Esophagus (tissue), 2 donors: Measurements from ENCODE around the gene SNX8. TPM values are rescaled to one million over a fixed set of nuclear protein-coding genes. Genes with fewer than 3 reads are reported as not detected.
A peak's percentile ranks its signal among the peaks of the same experiment; 100 is the strongest.

Experiments
- H3K27ac ChIP-seq, 2 donors: one replicate each; pipeline ENCODE4 v1.5.1; 2013; ENCODE audit warnings: low read depth in 2 of 2, mild to moderate bottlenecking in 2 of 2, inconsistent platforms in 1 of 2, low read length in 1 of 2, moderate library complexity in 1 of 2
- H3K27me3 ChIP-seq, 2 donors: one replicate each; pipeline ENCODE4 v1.6.1; 2013; ENCODE audit warnings: low read length in 2 of 2, control low read depth in 1 of 2, mild to moderate bottlenecking in 1 of 2; ENCODE audit not compliant: insufficient read depth in 2 of 2, control insufficient read depth in 1 of 2
- H3K36me3 ChIP-seq, 2 donors: one replicate each; pipeline ENCODE4 v1.6.1; 2013; ENCODE audit warnings: low read length in 1 of 2; ENCODE audit not compliant: control insufficient read depth in 2 of 2, insufficient read depth in 2 of 2
- H3K4me1 ChIP-seq, 2 donors: one replicate each; pipeline ENCODE4 v1.6.1; 2013; ENCODE audit warnings: low read length in 1 of 2; ENCODE audit not compliant: control insufficient read depth in 2 of 2, insufficient read depth in 2 of 2
- H3K4me3 ChIP-seq, 2 donors: one replicate each; pipeline ENCODE4 v1.5.1; 2013; ENCODE audit warnings: low read length in 2 of 2, mild to moderate bottlenecking in 2 of 2, low read depth in 1 of 2, moderate library complexity in 1 of 2
- H3K9me3 ChIP-seq, 2 donors: one replicate each; pipeline ENCODE4 v1.6.1; 2013; ENCODE audit warnings: mild to moderate bottlenecking in 2 of 2, low read depth in 1 of 2, low read length in 1 of 2, moderate library complexity in 1 of 2; ENCODE audit not compliant: control insufficient read depth in 2 of 2, insufficient read depth in 1 of 2
- WGBS, 2 donors: extraction: QIAGEN DNeasy Blood & Tissue Kit; methylation state at CpG; one replicate each; pipeline ENCODE4 v1.1.7; 2013; 5-methylcytosine and 5-hydroxymethylcytosine counted together
- polyA plus RNA-seq, 2 donors: library from polyadenylated mRNA; stranded (reverse); fragments of 200-250 nt; gene quantifications; one replicate each; pipeline ENCODE4 v1.2.3, GENCODE V29; 2013
- donor health status: healthy with polysubstance abuse.
- donor health status: Bipolar disorder and iron deficiency.

The SNX8 gene
- polyA plus RNA-seq, 2 donors = 15.6 to 37.7 TPM

DNA sequence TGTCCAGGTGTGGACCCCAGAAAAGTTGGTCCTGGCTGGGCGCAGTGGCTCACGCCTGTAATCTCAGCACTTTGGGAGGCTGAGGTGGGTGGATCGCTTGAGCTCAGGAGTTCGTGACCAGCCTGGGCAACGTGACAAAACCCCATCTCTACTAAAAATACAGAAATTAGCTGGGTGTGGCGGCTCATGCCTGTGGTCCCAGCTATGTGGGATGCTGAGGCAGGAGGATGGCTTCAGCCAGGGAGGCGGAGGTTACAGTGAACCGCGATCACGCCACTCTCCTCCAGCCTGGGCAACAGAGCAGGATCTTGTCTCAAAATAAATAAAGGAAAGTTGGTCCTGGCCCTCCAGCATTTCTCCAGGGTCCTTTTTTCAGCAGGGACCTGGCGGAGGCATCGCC lies 70.8 kb downstream of the SNX8 start:
- Histone ChIP-seq H3K27me3 (no peaks in the 10 kb centered on the region), H3K36me3 (peaks cover 5 to 6% of the 10 kb centered on the region in 2 donors), H3K4me3 (no peak overlapping the region), H3K4me1 (peaks cover 3 to 8% of the 10 kb centered on the region in 2 donors), H3K27ac (no peak overlapping the region), H3K9me3 (no peaks in the 10 kb centered on the region)
- WGBS, 2 donors = 82 to 88% methylated on average over 12 of the region's 12 CpGs

DNA sequence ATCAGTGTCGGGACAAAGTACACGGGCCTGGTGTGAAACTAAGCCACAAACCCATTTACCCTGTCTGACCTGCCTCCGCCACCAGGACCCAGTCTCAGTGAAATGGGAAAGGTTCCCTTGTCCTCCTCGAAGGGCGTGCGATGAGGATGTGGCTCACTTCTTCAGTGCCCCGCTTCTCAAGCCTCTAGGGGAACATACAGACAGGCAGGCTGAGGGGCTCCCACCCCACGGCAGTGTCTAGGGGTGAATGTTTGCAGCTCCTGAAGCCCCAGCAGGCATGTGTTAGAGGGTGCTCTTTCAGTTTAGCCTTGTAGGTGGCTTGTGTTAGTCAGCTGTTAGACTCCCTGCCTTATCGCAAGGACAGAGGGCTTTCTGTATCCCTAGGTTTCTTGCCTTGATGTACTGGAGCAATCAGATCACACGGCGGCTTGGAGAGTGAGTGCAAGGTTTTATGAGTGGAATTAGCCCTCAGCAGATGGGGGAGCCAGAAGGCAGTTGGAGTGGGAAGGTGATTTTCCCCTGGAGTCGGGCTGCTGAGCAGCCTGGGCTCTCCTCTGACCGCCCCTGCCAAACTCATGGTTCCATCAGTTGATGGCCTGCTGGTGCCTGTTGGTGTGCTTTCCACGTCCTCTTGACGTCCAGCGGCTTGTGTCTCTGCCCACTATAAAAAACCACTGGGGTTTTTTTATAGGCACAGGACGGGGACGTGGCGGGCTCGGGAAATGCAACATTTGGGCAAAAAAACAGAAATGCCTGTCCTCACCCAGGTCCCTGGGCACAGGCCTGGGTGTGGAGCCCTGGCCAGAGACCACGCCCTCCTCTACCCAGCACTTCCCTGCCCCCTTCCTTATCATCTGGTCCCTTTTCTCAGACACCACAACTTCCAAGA lies 71.5 kb downstream of the SNX8 start:
- H3K36me3 ChIP-seq = peaks cover 5 to 10% of the 10 kb centered on the region in 2 donors
- peak overlapping the region; percentile 79 to 81 for H3K4me3 ChIP-seq
- peak overlapping the region in 1 of 2 donors; percentile 43 for H3K27ac ChIP-seq
- no peaks in the 10 kb centered on the region for H3K27me3 ChIP-seq
- 14 to 24% methylated on average over 21 of the region's 21 CpGs for WGBS, 2 donors
- H3K9me3 ChIP-seq = no peaks in the 10 kb centered on the region
- peaks cover 3 to 8% of the 10 kb centered on the region in 2 donors for H3K4me1 ChIP-seq

DNA sequence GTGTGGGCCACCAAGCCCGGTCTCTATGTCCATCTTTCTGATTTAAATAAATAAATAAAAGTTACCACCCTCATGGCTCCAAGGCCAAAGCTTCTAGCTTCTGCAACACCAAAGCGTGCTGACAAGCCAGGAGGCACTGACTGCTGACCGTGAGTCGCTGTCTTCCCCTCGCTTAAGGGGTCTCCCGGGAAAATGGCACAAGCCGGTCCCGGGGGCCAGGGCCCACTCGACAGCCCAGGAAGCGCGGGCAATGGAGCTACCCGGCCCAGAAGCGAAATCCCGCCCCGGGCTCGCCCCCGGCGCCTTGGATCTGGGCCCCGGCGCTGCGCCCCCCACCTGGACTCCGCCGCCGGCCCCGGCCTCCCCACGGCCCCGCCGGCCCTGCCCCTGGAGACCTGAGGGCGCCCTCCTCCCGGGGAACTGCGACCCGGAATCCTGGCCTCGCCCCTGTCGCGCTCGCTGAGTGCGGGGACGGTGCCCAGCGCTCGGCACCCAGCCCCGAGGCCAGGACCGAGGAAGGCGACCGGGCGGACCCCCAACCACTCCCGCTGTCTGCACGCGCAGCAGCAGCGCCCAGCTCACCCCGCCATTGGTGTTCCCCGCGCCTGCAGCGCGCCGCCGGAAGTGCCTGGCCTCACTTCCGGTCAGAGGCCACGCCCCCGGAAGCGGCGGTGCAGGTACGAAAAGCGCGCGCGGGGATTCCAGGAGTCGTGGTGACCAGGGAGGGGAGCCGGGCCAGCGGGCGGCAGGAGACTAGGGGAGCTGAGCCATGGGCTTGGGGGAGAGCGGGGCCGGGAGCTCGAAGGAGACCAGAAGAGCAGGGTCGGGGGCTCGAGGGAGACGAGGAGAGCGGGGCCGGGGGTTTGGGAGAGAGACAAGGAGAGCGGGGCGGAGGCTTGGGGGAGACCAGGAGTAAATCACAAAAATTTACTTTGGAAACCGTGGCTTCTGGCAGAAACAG lies 72.4 kb downstream of the SNX8 start, which contains the start of the genes MRM2 and NUDT1:
TSS of gene MRM2 (minus strand) at position 626 of the 961 bp plus-strand sequence. CDS start at position 590, 36 bp downstream.
TSS of gene NUDT1 (plus strand) at position 647 of the 961 bp plus-strand sequence. CDS start 2,349 bp downstream, outside the sequence.
- Histone ChIP-seq H3K4me3 (peak within 1 kb of the TSS; percentile 79 to 81), H3K27me3 (no peaks in the 10 kb centered on the region), H3K9me3 (no peaks in the 10 kb centered on the region), H3K27ac (peak within 1 kb of the TSS; percentile 4 to 43), H3K4me1 (peaks cover 3 to 8% of the 10 kb centered on the region in 2 donors), H3K36me3 (peaks cover 5 to 12% of the 10 kb centered on the region in 2 donors)
- WGBS, 2 donors = 0 to 1% methylated on average over 74 to 81 of the region's 81 CpGs

DNA sequence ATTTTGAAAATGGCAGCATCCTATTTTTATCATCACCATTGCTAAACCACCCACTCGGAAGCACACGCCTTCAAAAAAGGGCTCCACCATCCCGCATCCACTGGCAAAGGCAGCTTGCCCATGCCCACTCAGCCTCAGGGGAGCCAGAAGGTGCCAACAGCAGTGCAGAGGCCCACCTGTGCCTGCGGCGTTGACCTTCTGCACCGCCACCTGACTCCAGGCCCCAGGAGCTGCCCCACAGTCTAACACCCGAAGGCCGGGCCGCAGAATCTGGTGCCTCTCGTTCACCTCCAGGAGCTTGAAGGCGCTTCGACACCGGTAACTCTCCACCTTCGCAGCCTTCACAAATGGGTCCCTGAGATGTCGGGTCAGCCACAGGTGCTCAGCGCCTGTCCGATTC lies 75.0 kb downstream of the SNX8 start:
- 94 to 96% methylated on average over 17 of the region's 17 CpGs for WGBS, 2 donors
- no peaks in the 10 kb centered on the region for H3K27me3 ChIP-seq
- peaks cover 3 to 8% of the 10 kb centered on the region in 2 donors for H3K4me1 ChIP-seq
- H3K36me3 ChIP-seq = peaks cover 12 to 20% of the 10 kb centered on the region in 2 donors
- no peak overlapping the region for H3K27ac ChIP-seq
- no peaks in the 10 kb centered on the region for H3K9me3 ChIP-seq
- H3K4me3 ChIP-seq = no peak overlapping the region

DNA sequence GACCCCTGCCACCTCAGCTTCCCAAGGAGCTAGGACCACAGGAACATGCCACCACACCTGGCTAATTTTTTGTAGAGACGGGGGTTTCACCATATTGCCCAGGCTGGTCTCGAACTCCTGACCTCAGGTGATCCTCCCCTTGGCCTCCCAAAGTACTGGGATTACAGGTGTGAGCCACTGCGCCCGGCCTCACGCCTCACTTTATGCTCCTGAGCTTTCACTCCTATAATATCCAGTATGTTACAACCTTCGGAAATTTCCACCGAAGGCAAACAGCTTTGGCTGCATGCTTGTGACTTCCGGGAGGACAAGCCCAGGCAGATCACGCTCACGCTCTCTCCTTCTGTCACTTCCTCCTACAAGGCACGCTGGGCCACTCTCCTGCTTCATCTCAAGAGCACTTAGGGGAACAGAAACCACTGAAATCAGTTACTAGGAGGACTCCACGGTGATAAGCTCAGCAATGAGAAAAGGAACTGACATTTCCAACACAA lies 77.1 kb downstream of the SNX8 start:
- Histone ChIP-seq H3K27ac (peak overlapping the region; percentile 43 to 77), H3K4me3 (no peak overlapping the region), H3K36me3 (peaks cover 12 to 20% of the 10 kb centered on the region in 2 donors), H3K4me1 (peaks cover 3% of the 10 kb centered on the region in 2 donors), H3K27me3 (no peaks in the 10 kb centered on the region), H3K9me3 (no peaks in the 10 kb centered on the region)
- WGBS, 2 donors = 63 to 67% methylated on average over 12 of the region's 12 CpGs

DNA sequence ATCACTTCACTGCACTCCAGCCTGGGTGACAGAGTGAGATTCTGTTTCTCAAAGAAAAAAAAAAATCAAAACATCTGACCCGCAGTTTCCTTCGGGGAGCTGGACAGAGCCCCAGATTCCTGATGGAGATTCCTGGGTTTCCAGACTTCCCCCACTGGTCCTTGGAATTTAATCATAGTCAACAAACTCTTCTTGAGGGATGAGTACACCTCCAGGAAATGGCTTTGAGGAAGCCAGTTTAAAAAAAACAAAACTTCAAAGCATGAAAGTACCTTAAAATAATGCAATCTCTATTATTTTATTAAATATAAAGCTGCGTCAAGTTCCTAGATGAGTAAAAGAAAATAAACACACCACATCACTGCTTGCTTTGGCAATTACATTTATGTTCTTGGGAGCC lies 80.3 kb downstream of the SNX8 start:
- Histone ChIP-seq H3K4me1 (peaks cover 0 to 2% of the 10 kb centered on the region in 2 donors), H3K4me3 (no peak overlapping the region), H3K27me3 (no peaks in the 10 kb centered on the region), H3K9me3 (no peaks in the 10 kb centered on the region), H3K27ac (no peak overlapping the region), H3K36me3 (peaks cover 7 to 28% of the 10 kb centered on the region in 2 donors)
- 79 to 84% methylated on average over 3 of the region's 3 CpGs for WGBS, 2 donors

DNA sequence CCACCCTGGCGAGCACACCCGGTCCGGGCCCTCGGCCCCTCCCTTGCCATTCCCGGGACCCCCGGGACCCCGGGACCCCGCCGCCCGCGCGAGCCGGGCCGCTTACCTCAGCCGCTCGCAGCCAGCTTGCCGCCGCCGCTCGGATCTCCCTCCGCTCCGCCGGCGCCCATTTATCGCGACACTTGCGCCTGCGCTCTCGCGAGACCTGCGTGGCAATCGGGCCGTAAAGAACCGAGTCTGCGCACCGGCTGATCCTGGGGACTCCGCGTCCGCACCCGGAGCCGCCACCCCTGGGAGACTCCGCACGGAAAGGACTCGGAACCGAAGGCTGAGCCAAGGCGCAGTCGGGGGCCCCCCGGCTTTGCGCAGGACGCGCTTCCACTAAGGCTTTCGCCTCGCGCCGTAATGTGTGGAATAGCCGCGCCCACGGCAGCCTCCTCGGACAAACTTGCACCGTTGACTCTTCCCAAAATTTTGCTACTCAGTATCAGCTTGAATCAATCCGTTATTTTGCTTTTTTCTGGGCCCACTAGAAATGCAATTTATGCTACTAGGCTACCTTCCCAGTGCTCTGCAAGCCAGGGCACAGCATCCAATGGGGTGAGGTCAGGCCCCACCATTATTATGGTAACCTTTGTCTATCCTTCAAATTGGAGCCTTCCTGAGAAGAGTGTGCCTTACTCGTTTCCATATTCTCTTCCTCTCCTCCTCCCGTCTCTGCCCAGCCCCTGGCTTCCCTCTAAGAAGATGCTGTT lies 81.3 kb downstream of the SNX8 start, which contains the start of gene MAD1L1:
TSS of gene MAD1L1 (minus strand) at position 180 of the 755 bp plus-strand sequence. CDS start 2,812 bp downstream, outside the sequence.
- Histone ChIP-seq H3K27ac (peak within 1 kb of the TSS; percentile 28 to 50), H3K36me3 (peaks cover 6 to 27% of the 10 kb centered on the region in 2 donors), H3K4me3 (peak within 1 kb of the TSS; percentile 77 to 84), H3K9me3 (no peaks in the 10 kb centered on the region), H3K27me3 (no peaks in the 10 kb centered on the region), H3K4me1 (peaks cover 0 to 2% of the 10 kb centered on the region in 2 donors)
- 0 to 1% methylated on average over 62 to 63 of the region's 63 CpGs for whole genome bisulfite sequencing, 2 donors

DNA sequence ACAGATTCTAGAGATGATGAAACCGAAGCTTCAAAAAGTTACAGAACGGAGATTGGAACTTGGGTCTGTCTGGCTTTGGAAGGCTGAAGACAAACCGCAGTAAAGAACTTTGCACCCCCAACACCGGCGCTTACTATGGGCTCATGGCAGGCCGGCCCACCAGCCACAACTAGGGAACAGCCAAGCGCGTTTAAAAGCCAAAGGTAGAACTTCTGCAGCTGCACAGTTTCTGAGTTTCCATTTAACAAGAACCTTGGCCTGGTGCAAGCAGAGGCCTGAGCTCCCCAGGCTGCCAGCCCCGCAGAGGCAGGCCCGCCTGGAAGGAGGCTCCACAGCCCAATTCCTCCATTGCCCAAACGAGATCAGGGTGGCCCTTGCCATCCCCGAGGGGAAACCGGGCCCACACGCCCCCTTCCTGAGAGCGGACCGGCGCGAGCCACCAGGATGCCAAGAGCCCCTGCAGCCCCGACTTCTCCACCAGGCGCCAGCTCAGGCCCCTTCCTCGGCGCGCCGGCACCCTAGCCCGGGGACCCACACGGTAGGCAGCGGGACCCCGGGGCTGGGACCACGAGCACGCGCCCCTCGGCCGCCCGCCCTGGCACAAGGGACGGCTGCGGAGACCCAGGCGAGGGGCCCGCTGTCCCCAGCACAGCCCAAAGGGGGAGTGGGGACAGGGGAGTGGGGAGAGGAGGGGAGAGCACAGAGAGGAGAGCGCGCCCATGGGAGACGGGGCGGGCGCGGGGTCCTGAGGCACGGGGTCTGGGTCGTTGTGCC lies 82.1 kb downstream of the SNX8 start:
- H3K27ac ChIP-seq = peak overlapping the region in 1 of 2 donors; percentile 28
- H3K4me3 ChIP-seq = peak overlapping the region; percentile 77 to 84
- no peaks in the 10 kb centered on the region for H3K9me3 ChIP-seq
- peaks cover 6 to 28% of the 10 kb centered on the region in 2 donors for H3K36me3 ChIP-seq
- WGBS, 2 donors = 2 to 3% methylated on average over 23 to 46 of the region's 46 CpGs
- peaks cover 0 to 2% of the 10 kb centered on the region in 2 donors for H3K4me1 ChIP-seq
- no peaks in the 10 kb centered on the region for H3K27me3 ChIP-seq
